CD4-positive, alpha-beta T cell treated with Interleukin-17A for 4 hours (primary cell): ENCODE data around the gene COX7A2.

Source experiments
- DNase-seq: peaks from one replicate; pipeline ENCODE4 v3.0.0-alpha.2; 2020; ENCODE audit warnings: mixed read lengths

COX7A2 gene

GRCh38 chr6:75268121-75268987, 24.8 kb upstream of the COX7A2 start:
- DNase-seq: no peak

- DNase-seq: no peak
Observed at GRCh38 chr6:75267461-75267860, 23.9 kb upstream of the COX7A2 start.

DNA sequence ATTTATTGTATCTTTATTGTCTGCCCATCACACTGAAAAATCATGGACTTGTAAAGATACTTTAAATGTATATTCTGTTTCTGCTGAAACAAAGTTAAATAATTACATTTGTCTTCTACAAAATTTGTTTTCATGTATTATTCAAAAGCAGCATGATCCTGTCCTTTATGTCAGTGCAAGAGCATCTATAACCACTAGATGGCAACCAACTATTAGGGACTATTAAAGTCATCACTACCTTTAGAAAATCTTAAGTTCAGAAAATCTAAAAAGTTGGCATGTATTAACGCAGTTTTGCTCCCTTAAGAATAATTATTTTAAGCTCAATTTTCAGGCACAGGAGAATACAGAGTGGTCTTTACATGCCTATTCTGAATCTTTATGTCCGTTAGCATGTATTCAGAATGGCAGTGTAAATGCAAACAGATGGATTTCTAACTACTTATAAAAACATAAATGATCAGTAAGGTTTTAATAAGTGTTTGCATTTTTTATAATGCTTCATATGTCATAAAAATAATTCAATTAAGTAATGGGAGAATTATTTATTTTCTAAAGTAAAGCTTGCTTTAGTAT, 23.2 kb upstream of the COX7A2 start:
- no peak for DNase-seq

DNA sequence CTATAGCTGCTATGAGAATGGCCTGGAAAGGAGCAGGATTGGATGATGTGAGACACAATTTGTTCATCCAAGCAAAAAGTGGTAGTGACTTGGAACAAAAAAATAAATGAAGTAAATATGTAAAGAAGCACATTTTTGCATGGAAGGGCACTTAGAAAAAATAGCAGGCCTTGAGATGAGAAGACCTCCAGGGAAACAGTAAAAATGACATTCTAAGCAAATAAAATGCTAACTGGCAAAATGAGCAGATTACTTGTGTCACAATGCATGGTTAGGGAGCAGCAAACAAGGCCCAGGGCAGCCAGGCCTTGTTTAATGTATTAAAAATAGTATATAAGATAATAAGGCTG, 19.8 kb upstream of the COX7A2 start:
- no peak for DNase-seq

GRCh38 chr6:75262716-75263400, 19.3 kb upstream of the COX7A2 start:
- no peak for DNase-seq

GRCh38 chr6:75261299-75261698, 17.7 kb upstream of the COX7A2 start:
- DNase-seq: no peak

GRCh38 chr6:75257343-75258087, 13.9 kb upstream of the COX7A2 start:
- DNase-seq: no peak

DNA sequence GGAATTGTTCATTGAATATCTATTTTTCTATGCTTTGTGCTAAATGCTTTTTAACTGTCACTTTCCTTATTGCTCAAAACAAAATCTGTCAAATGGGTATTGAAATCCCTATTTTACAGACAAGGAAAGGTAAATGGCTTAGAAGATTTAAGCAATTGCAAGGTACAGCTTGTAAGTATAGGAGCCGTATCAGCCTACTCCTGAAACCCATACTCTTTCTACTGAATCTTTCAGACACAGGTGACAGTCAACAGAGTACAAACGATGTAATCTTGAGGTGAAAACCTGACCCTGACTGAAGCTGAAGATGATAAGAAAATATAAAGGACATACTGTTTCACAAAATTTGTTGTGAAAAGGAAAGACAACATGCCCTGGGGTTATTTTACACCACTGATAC, 7.0 kb upstream of the COX7A2 start:
- no peak for DNase-seq

GRCh38 chr6:75249837-75250236, 6.2 kb upstream of the COX7A2 start:
- DNase-seq: no peak

GRCh38 chr6:75246386-75246785, 2.8 kb upstream of the COX7A2 start:
- DNase-seq: no peak

DNA sequence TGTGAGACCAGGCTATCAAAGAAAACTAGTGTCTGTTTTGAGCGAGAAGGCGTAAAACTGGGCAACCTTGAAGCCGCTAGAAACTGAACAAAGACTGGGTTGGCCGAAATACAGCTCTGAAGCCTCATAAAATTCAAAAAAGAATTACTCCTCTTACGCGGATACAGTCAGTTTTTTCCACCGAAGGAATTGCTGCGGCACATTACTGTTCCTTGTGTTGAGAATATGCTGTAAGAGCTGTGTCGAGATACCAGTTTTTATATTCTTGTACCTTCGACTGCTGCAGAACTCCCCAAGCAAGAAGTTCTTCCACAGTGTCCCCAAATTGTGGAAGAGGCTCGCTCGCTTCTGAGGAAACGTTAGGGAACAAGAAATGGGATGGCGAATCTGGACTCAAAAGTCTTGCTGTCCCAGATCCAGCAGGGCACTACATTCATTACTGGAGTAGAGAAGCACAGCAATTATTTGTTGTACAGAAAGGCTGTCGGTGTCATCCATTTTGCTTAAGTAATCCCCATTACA, 523 bp upstream of the COX7A2 start:
- DNase-seq: peak; percentile 4

GRCh38 chr6:75236630-75237029, 7.0 kb downstream of the COX7A2 start:
- DNase-seq: no peak

- DNase-seq: no peak
Observed at GRCh38 chr6:75235271-75235670, 8.3 kb downstream of the COX7A2 start.

DNA sequence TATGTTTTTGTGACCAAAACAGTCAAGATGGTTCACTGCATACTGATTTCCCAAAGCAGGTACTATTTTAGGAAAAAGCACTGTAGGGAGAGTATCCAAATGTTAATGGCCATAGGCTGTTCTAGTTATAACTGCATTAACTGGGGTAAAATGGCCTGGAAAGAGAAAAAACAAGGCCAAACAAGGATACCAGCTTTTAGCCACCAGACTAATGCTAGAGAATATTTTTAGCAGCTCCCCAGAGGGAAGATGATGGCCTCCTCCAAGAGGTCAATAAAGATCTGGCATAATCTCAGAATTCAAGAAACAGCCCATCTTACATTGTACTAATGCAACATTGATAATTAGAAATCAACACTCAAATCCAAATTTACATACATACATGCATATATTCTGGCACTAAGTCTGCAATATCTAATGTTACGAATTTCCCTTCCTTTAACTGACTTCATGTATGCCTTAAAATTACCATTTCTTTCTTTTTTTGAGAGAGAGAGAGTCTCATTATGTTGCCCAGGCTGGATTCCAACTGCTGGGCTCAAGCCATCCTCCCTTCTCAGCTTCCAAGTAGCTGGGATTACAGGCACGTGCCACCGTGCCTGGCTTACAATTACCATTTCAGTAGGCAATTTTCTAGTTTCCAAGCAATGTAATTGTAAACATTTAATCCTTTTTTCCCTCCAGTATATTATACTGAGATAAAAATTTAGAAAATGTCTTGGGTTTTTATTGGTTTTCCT, 9.3 kb downstream of the COX7A2 start:
- DNase-seq: no peak

DNA sequence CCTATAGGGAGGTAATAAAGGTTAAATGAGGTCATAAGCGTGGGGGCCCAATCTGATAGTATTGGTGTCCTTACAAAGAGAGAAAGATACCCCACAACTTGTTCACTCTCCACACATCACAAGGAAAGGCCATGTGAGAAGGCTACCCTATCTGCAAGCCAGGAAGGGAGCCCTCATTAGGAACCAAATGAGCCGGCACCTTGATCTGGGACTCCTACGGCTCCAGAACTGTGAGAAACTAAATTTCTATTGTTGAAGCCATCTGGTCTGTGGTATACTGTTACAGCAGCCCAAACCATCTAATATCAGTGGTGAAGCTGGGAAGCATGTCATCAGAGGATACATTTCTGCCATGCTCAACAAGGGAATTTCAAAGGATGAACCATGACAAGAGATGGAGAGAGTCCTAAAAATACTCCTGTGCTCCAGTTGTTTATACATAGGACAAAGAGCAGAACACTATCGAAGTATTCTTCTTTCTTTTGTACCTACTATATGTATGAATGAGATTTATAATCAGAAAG, 10.4 kb downstream of the COX7A2 start:
- DNase-seq: no peak

- no peak for DNase-seq
Observed at GRCh38 chr6:75230484-75231325, 12.9 kb downstream of the COX7A2 start.

- no peak for DNase-seq
Observed at GRCh38 chr6:75224303-75224926, 19.2 kb downstream of the COX7A2 start.

DNA sequence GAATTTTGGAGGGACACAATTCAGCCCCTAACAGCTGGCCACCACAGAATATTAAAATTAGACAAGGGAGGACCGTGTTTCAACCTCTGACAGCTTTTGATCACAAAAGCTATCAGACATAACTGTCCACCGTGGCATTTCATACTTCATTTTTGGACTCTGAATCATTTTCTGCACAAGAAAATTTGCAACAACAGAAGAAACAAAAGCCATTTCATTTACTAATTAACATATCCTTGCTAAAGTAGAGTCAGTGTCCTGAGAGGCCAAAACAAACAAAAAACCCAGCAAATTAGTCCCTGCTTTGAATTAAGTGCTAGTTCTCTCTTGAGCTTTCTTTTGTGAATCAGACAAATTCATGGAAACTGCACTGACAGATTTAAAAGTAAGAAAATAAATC, 20.2 kb downstream of the COX7A2 start:
- DNase-seq: no peak

DNA sequence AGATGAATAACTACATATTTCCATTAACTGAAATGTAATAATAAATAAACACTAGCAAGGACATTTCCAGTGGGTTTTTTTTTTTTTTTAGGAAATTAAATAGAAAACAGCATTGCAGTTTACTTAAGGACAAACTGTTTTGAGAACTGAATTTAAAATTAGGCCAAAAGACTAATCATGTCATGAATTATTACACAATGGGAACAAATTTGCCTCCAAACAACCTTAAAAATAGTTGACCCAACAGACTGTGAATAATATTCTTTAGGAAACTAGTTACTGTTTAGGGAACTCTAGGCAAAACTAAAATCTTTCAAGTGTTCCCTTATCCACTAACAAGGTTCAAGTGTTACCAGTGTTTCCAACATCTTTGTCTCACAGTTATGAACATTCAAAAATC, 21.3 kb downstream of the COX7A2 start:
- DNase-seq: no peak

- no peak for DNase-seq
Observed at GRCh38 chr6:75221116-75221515, 22.5 kb downstream of the COX7A2 start.

GRCh38 chr6:75220357-75220756, 23.2 kb downstream of the COX7A2 start:
- DNase-seq: no peak
